Trophoblast cell (in vitro differentiated cells and primary cell): ENCODE data around the gene LYPD3.

ENCODE experiments used
- DNase-seq, 2 donors: peaks; one replicate each; pipeline ENCODE4 v3.0.0-alpha.2; 2016
- H2AFZ ChIP-seq: 2 replicates; pipeline ENCODE4 v1.6.1; 2013; ENCODE audit warnings: low read length, moderate library complexity, mild to moderate bottlenecking; ENCODE audit not compliant: insufficient read depth, poor library complexity
- H2AK5ac ChIP-seq: 2 replicates; pipeline ENCODE4 v1.6.1; 2013; ENCODE audit warnings: mild to moderate bottlenecking, low read length
- H2BK120ac ChIP-seq: 2 replicates; pipeline ENCODE4 v1.6.1; 2013; ENCODE audit warnings: low read length, mild to moderate bottlenecking, moderate library complexity; ENCODE audit not compliant: insufficient read depth, poor library complexity
- H2BK12ac ChIP-seq: 2 replicates; pipeline ENCODE4 v1.6.1; 2013; ENCODE audit warnings: mild to moderate bottlenecking, low read length, moderate library complexity
- H2BK5ac ChIP-seq: 2 replicates; pipeline ENCODE4 v1.6.1; 2013; ENCODE audit warnings: low read length, low read depth, moderate library complexity, mild to moderate bottlenecking; ENCODE audit not compliant: poor library complexity
- H3K14ac ChIP-seq: 2 replicates; pipeline ENCODE4 v1.6.1; 2013; ENCODE audit warnings: mild to moderate bottlenecking, low read length
- H3K18ac ChIP-seq: 2 replicates; pipeline ENCODE4 v1.6.1; 2013; ENCODE audit warnings: mild to moderate bottlenecking, low read length
- H3K23ac ChIP-seq: 2 replicates; pipeline ENCODE4 v1.6.1; 2013; ENCODE audit warnings: low read length
- H3K27ac ChIP-seq: 2 replicates; pipeline ENCODE4 v1.5.1; 2013; ENCODE audit warnings: low read depth, mild to moderate bottlenecking, inconsistent platforms, low read length, moderate library complexity
- H3K27me3 ChIP-seq: 2 replicates; pipeline ENCODE4 v1.6.1; 2013; ENCODE audit warnings: inconsistent platforms, mild to moderate bottlenecking, low read length, moderate library complexity; ENCODE audit not compliant: insufficient read depth
- H3K36me3 ChIP-seq, 2 experiments: 1 replicate in 1 of 2; 2 replicates in 1 of 2; pipeline ENCODE4 v1.6.1; 2013; ENCODE audit warnings: low read length in 2 of 2, mild to moderate bottlenecking in 2 of 2, moderate library complexity in 1 of 2; ENCODE audit not compliant: insufficient read depth in 2 of 2, control insufficient read depth in 1 of 2
- H3K4ac ChIP-seq: 2 replicates; pipeline ENCODE4 v1.6.1; 2013; ENCODE audit warnings: low read depth, mild to moderate bottlenecking, low read length, moderate library complexity
- H3K4me1 ChIP-seq, 2 experiments: 1 replicate in 1 of 2; 2 replicates in 1 of 2; pipeline ENCODE4 v1.6.1; 2013; ENCODE audit warnings: low read length in 2 of 2, mild to moderate bottlenecking in 2 of 2, moderate library complexity in 1 of 2; ENCODE audit not compliant: insufficient read depth in 2 of 2, control insufficient read depth in 1 of 2
- H3K4me2 ChIP-seq: 2 replicates; pipeline ENCODE4 v1.6.1; 2013; ENCODE audit warnings: inconsistent platforms, mild to moderate bottlenecking, low read length, moderate library complexity
- H3K4me3 ChIP-seq: 2 replicates; pipeline ENCODE4 v1.5.1; 2013; ENCODE audit warnings: mild to moderate bottlenecking, low read depth, low read length, inconsistent platforms
- H3K79me1 ChIP-seq: one replicate; pipeline ENCODE4 v1.6.1; 2013; ENCODE audit warnings: low read length
- H3K79me2 ChIP-seq: 2 replicates; pipeline ENCODE4 v1.6.1; 2013; ENCODE audit warnings: low read length, mild to moderate bottlenecking; ENCODE audit not compliant: control insufficient read depth, insufficient read depth, poor library complexity
- H3K9ac ChIP-seq: 2 replicates; pipeline ENCODE4 v1.6.1; 2013; ENCODE audit warnings: mild to moderate bottlenecking, low read length
- H3K9me3 ChIP-seq: 2 replicates; pipeline ENCODE4 v1.6.1; 2013; ENCODE audit warnings: low read depth, mild to moderate bottlenecking, control low read depth, inconsistent platforms, low read length; ENCODE audit not compliant: insufficient read depth
- H4K12ac ChIP-seq: 2 replicates; pipeline ENCODE4 v1.6.1; 2013; ENCODE audit warnings: low read depth, mild to moderate bottlenecking, low read length, moderate library complexity
- H4K8ac ChIP-seq: 2 replicates; pipeline ENCODE4 v1.6.1; 2013; ENCODE audit warnings: low read depth, mild to moderate bottlenecking, low read length, moderate library complexity
- H4K91ac ChIP-seq: one replicate; pipeline ENCODE4 v1.6.1; 2013; ENCODE audit warnings: low read depth, mild to moderate bottlenecking, low read length, moderate library complexity
- WGBS: extraction: QIAGEN DNeasy Blood & Tissue Kit; methylation state at CpG from one replicate; pipeline ENCODE4 v1.1.7; 2013; ENCODE audit warnings: missing lambda C conversion rate; ENCODE audit not compliant: insufficient read length, insufficient coverage; ENCODE audit errors: extremely low coverage; 5-methylcytosine and 5-hydroxymethylcytosine counted together

LYPD3 gene

GRCh38 chr19:43423779-43424178 is 41.6 kb downstream of the LYPD3 start:
- H2BK12ac ChIP-seq: no peak overlapping the region
- no peaks in the 10 kb centered on the region for H3K9me3 ChIP-seq
- DNase-seq: no peak
- no peak overlapping the region for H3K4me3 ChIP-seq
- no peak overlapping the region for H3K4ac ChIP-seq
- H2BK120ac ChIP-seq: no peak overlapping the region
- no peak overlapping the region for H4K12ac ChIP-seq
- H4K91ac ChIP-seq: no peak overlapping the region
- no peaks in the 10 kb centered on the region for H3K36me3 ChIP-seq
- no peaks in the 10 kb centered on the region for H3K79me1 ChIP-seq
- no peak overlapping the region for H3K18ac ChIP-seq
- no peak overlapping the region for H3K23ac ChIP-seq
- no peak overlapping the region for H3K14ac ChIP-seq
- H4K8ac ChIP-seq: no peak overlapping the region
- H3K27ac ChIP-seq: no peak overlapping the region
- H3K9ac ChIP-seq: no peak overlapping the region
- WGBS: no CpG with 5 or more reads among the region's 5 CpGs
- no peak overlapping the region for H2AK5ac ChIP-seq
- H2BK5ac ChIP-seq: no peak overlapping the region
- no peaks in the 10 kb centered on the region for H3K4me1 ChIP-seq
- no peaks in the 10 kb centered on the region for H3K27me3 ChIP-seq
- H3K4me2 ChIP-seq: no peak overlapping the region
- no peaks in the 10 kb centered on the region for H3K79me2 ChIP-seq
- no peak overlapping the region for H2AFZ ChIP-seq

GRCh38 chr19:43422689-43423066 is 42.7 kb downstream of the LYPD3 start:
- Histone ChIP-seq H3K4me1 (no peaks in the 10 kb centered on the region), H3K23ac (no peak overlapping the region), H2BK120ac (no peak overlapping the region), H3K27me3 (no peaks in the 10 kb centered on the region), H3K9me3 (no peaks in the 10 kb centered on the region), H3K79me1 (no peaks in the 10 kb centered on the region), H2AFZ (no peak overlapping the region), H4K91ac (no peak overlapping the region), H3K18ac (no peak overlapping the region), H3K9ac (no peak overlapping the region), H2BK5ac (no peak overlapping the region), H3K4me2 (no peak overlapping the region), H4K12ac (no peak overlapping the region), H3K36me3 (no peaks in the 10 kb centered on the region), H4K8ac (no peak overlapping the region), H3K4me3 (no peak overlapping the region), H2AK5ac (no peak overlapping the region), H3K27ac (no peak overlapping the region), H3K4ac (no peak overlapping the region), H3K79me2 (no peaks in the 10 kb centered on the region), H3K14ac (no peak overlapping the region), H2BK12ac (no peak overlapping the region)
- DNase-seq: no peak
- no CpG with 5 or more reads among the region's 1 CpG for WGBS

- DNase-seq: no peak
- H3K79me1 ChIP-seq: no peaks in the 10 kb centered on the region
- H3K18ac ChIP-seq: no peak overlapping the region
- no peaks in the 10 kb centered on the region for H3K79me2 ChIP-seq
- H4K8ac ChIP-seq: no peak overlapping the region
- H3K14ac ChIP-seq: no peak overlapping the region
- no peak overlapping the region for H3K27ac ChIP-seq
- H4K91ac ChIP-seq: no peak overlapping the region
- H3K23ac ChIP-seq: no peak overlapping the region
- no peaks in the 10 kb centered on the region for H3K4me1 ChIP-seq
- H2BK120ac ChIP-seq: no peak overlapping the region
- no peak overlapping the region for H3K4me2 ChIP-seq
- no peak overlapping the region for H3K9ac ChIP-seq
- no peaks in the 10 kb centered on the region for H3K9me3 ChIP-seq
- no peak overlapping the region for H2BK5ac ChIP-seq
- no peak overlapping the region for H3K4ac ChIP-seq
- no peaks in the 10 kb centered on the region for H3K27me3 ChIP-seq
- H3K4me3 ChIP-seq: no peak overlapping the region
- no peak overlapping the region for H2AK5ac ChIP-seq
- no peak overlapping the region for H4K12ac ChIP-seq
- H2BK12ac ChIP-seq: no peak overlapping the region
- H2AFZ ChIP-seq: no peak overlapping the region
- H3K36me3 ChIP-seq: no peaks in the 10 kb centered on the region
- WGBS: no CpG with 5 or more reads among the region's 2 CpGs
Measured at GRCh38 chr19:43422000-43422688, 43.3 kb downstream of the LYPD3 start.

- no peak overlapping the region for H3K4me2 ChIP-seq
- no peak overlapping the region for H3K27ac ChIP-seq
- no peak overlapping the region for H3K9ac ChIP-seq
- no peak overlapping the region for H3K14ac ChIP-seq
- H3K4me3 ChIP-seq: no peak overlapping the region
- H3K27me3 ChIP-seq: no peaks in the 10 kb centered on the region
- no peaks in the 10 kb centered on the region for H3K4me1 ChIP-seq
- no peaks in the 10 kb centered on the region for H3K79me2 ChIP-seq
- no peaks in the 10 kb centered on the region for H3K79me1 ChIP-seq
- no peak overlapping the region for H3K18ac ChIP-seq
- no peak overlapping the region for H4K12ac ChIP-seq
- H4K8ac ChIP-seq: no peak overlapping the region
- H2AFZ ChIP-seq: no peak overlapping the region
- H2AK5ac ChIP-seq: no peak overlapping the region
- H3K9me3 ChIP-seq: no peaks in the 10 kb centered on the region
- DNase-seq: no peak
- H3K36me3 ChIP-seq: no peaks in the 10 kb centered on the region
- H3K23ac ChIP-seq: no peak overlapping the region
- WGBS: no CpG with 5 or more reads among the region's 6 CpGs
- no peak overlapping the region for H3K4ac ChIP-seq
- H2BK12ac ChIP-seq: no peak overlapping the region
- H4K91ac ChIP-seq: no peak overlapping the region
- no peak overlapping the region for H2BK5ac ChIP-seq
- no peak overlapping the region for H2BK120ac ChIP-seq
Measured at GRCh38 chr19:43420954-43421353, 44.5 kb downstream of the LYPD3 start.
